ENCODE measurements around the gene TMEM229A.
"Not testable (repeated sequence)": the region's sequence is repeated elsewhere in the genome, so short reads cannot be mapped to it uniquely, and the experiment has no call there.

Gene TMEM229A

DNA sequence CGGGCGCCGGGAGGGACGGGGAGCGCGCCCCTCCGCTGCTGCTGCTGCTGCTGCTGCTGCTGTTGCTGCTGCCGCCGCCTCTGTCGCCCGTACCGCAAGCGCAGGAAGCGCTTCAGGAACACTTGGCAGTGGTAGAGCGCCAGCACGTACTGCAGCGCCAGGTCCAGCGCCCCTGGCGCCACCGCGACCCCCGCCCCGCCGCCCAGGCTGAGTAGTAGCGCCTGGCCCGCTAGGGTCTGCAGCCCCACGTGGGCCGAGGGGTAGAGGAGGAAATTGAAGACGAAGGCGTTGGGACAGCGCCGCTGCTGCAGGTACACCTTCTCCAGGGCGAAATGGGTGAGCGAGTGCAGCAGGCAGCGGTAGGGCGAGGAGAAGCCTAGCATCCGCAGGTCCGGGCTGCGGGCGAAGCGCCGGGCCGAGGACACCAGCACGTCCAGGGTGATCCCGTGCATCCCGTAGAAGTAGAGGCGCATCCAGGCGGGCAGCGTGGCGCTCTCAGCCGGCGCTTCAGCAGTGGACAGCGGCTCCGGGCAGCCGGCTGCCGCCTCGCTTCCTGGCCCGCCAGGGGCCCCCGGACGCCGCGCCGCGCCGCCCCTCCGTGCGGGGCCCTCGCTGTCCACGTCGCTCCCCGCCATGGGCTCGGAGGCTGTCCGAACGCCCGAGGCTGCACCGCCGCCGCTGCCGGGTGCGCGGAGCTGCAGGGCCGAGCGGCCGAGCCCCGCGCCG is at the start of gene TMEM229A:
TSS of gene TMEM229A (minus strand) at position 699 of the 726 bp plus-strand sequence. CDS start at position 635, 64 bp downstream.
- DNase-seq: peak; percentile 56

DNA sequence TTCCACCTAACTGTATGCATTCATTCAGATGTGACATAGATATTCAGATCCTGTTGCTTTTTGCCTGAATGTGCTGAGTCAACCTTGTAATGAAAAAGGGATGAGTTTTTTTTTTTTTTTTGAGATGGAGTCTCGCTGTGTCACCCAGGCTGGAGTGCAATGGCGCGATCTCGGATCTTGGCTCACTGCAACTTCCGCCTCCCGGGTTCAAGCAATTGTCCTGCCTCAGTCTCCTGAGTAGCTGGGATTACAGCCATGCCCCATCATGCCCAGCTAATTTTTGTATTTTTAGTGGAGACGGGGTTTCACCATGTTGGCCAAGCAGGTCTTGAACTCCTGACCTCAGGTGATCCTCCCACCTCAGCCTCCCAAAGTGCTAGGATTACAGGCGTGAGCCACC is 49.4 kb upstream of the TMEM229A start:
- not testable (repeated sequence) for DNase-seq

DNA sequence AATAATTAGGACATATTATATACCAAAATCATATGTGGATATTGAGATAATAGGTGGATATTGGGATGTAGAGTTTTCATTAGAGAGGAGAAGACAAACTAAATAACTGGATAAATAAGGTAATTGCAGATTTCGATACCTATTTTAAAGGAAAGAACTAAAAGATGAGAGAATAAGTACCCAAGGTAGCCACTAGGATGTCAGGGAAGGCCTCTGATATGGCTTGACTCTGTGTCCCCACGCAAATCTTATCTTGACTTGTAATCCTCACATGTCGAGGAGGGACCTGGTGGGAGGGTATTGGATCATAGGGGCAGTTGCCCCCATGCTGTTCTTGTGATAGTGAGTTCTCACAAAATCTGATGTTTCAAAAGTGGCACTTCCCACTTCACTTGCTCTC is 44.7 kb upstream of the TMEM229A start:
- no peak for DNase-seq

DNA sequence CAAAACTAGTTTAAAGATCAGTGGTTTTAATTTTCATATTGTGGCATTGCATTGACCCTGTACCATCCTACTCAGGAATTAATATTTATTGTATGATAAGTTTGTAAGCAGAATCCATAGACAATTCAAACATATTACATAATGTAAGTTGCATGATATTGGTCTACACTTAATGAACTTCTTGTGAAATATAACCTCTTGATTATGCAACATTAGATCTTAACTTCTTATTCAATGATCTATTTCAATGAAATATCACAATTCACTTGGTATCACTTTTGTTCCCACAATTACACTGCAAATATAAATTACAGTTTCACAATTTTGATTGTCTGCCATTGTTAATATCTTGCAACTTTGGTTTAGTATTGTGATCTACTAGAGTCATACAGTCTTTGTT is 44.0 kb upstream of the TMEM229A start:
- DNase-seq: no peak

DNA sequence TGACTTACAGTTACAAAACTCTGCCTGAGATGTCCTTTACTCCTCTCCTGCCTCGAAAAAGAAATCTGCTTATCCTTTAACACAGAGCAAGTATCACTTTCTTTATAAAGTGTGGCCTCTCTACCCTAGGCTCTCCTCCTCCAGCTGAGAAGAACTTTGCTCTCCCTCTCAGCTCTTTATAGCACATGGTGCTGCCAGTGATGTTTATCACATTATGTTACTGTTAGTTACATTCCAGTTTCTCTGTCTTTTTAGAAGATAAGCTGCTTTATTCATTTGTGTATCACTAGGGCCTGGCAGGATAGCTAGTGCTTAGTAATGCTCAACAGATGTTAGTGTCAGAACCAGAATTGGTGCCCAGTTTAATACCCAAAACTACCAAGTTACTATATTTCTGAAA is 41.1 kb upstream of the TMEM229A start:
- no peak for DNase-seq

DNA sequence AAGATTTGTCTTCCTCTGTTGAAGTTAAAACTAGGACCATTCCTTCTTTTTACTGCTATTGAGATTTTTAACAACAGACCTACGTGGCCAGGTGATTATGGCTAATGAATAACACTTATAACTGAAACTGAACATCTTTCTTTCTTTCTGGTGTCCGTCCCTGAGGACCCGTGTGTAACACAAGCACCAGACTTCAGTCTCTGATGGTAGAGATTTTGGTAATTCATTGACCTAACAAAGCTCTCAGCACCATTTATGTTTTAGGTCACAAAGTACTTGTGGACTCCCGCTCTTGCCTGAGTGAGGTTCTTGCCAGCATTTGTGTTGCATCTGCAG is 40.4 kb upstream of the TMEM229A start:
- no peak for DNase-seq

DNA sequence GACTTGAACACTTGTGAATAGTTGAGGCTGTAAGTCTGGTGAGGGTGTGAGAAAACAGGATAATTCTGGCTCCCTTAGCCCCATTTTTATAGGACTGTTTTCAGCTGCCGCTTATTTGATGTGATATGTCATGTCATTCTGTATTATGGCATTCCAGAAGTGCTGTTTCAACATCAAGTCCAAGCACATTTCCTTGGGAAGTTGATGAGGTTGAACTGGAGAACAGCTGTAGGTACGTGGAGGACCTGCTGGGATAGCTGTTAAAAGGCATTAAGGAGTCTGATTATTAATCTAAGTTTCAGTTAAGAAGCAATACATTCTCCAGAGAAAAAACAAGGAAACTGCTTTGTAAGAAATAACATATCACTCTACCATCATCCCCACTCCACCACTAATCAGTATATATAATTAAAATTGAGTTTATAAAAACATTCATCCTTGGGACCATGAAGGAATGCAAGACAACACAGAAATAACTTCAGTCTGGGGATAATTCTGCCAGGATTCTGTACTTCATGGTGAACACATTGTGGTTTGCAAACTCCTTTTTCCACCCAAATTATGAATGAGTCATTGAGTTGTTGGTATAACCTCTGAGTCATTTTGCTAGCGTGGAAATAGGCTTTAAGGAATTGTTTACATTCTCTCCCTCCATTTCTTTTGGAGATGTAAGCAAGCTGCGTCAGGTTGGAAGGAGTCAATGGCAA is 39.9 kb upstream of the TMEM229A start:
- DNase-seq: no peak

DNA sequence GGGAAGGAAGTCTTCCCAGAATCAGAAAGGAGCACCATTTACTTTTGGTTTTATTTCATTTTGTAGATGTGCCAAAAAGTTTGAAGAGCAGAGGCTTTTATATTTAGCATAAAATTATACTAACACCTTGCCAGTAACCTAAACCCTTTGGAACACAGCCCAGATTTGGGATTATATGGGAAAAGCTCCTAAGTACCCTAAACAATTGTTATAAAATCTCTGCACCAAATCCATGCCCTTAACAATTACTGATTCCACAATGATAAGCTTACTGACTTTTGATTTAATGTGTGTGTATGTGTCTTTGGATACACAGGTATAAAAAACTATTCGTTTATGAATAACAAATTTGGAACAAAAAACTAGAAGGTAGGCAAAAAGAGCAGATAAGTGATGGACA is 39.0 kb upstream of the TMEM229A start:
- no peak for DNase-seq

DNA sequence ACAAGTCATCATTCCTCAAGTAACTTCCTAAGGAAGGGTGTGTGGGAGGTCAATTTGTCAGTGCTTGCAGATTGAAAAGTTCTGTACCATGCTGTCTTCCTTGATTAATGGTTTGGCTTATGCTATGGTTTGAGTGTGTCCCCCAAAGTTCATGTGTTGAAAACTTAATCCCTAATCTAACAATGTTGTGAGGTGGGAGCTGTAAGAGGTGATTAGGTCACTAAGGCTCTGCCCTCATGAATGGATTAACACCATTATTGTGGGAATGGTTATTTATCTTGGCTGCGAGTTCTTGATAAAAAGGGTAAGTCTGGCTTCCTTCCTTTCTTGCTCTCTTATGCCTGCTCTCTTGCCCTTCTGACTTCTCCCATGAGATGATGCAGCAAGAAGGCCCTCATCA is 29.3 kb upstream of the TMEM229A start:
- no peak for DNase-seq

DNA sequence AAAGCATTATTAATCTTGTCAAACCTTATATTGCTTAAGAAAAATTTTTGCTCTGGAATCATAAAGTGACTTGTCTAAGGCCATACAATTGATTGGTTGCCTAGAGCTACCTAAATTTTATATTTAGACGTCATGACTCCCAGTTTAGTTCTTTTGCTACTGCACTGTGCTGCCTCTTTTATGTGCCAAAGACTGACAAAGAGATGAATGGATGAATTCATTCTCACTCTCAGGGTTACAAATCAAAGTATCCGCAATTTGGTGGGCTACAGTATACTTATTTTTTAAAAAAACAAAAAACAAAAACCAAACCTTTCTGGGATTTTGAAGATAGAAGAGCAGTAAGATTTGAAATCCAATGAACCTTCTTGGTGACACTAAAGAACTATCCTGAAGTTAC is 27.7 kb upstream of the TMEM229A start:
- DNase-seq: no peak

DNA sequence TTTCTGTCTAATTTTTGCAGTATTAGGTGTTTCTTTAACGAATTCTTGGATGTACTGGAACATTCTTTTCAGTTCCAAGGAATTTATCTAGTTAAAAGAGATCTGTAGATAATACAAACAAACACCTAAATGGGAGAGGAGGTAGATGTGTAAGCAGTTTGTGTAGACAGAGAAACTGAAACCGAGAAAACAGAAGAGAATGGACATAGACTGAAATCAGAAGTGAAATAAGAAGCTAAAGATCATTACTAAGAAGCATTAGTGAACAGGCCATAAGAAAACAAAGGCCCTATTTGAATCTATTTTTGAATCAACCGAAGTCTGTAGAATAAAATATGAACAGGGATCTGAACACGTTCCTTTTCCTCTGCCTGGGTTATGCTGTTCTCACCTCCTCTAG is 26.5 kb upstream of the TMEM229A start:
- DNase-seq: no peak

DNA sequence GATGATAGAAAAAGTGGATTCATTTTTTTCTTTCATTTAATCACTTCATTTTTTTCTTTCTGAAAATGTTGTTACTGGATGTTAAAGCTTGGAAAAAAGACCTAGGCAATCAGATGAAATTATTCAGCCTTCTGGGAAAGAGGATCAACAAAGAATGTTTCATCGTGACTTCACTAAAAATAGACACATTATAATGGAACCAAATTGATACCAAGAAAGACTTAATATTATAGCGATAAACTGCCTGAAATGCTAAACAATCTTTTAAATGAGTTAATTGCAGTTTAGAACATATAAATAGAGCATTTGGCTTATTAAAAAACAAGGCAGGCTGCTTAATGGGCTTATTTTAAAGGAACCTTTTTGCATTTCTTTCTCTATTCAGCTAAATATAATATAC is 25.6 kb upstream of the TMEM229A start:
- DNase-seq: no peak

DNA sequence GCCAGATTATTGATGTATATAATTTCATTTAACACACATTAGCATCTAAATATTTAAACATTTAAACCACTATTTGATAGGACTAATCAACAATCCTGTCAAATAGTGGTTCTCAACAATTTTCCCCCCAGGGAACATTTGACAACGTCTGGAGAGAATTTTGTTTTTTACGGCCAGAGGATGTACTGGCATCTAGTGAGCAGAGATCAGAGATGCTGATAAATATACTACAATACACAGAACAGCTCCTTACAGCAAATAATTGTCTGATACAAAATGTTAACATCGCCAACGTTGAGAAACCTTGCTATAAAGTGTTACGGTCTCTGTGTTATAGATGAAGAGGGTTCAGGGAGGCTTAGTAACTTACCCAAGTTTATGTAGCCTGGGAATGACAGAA is 25.0 kb upstream of the TMEM229A start:
- no peak for DNase-seq

DNA sequence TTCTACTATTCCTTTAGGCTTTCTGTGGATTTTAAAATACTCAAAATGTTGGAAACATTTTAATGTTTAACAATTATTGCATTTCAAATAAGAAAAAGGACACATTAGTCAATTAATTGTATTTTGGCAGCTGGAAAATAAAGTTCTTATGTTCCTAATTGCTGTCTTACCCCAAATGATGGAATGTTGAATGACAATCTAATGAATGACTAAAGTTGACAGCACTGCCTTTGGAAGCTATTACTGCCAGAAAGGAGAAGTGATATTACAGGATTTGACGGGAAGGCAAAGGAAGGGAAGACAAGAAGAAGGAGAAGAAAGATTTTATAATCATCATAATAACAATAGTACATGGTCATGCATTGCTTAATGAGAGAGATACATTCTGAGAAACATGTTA is 23.4 kb upstream of the TMEM229A start:
- DNase-seq: no peak

DNA sequence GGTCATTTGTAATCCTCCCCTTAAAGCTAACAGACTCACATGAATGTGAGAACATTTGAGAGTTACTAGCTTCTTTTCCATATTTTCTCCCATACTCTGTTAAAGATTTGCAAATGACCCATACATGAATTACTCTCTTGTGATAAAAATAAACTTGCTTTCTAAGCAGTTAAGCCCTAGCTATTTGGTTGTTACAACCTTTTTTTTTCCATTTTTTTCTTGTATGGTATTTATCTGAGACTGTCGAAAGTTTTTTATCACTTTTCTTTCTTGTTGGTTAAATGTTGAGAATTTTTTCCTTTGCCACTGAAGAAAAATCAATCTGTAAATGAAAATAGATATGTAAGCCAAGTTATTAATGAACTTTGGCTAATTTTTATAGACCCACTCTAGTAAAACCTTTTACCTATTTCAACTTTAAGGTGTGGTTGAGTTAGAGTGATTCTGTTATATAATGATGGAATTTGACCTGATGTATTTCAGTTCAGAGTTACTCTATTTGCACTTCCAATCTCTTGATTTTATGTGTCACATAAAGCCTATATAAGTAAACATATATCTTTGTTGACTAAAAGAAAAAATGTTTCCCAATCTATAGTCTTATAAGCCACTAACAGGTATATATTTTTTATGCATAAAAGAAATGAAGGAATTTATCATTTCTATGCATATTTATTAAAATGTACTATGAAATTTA is 19.0 kb upstream of the TMEM229A start:
- DNase-seq: no peak

DNA sequence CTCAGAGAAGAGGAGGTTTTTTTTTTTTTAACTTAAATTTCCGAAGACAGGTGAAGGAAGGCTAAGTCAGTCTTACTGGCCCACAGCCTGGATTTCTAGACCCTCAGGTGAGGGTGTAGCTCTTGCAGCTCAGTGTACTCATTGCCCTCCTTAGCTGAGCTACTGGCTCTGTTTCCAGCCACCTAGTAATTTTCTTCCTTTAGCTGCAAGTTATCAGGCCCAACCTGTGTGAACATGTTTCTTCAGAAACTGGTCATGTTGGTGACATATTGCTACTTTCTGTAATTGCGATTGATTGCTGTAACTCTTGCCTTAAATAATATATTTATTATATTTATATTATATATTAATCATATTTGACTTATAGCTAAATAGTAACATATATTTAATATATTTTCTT is 10.0 kb upstream of the TMEM229A start:
- no peak for DNase-seq

DNA sequence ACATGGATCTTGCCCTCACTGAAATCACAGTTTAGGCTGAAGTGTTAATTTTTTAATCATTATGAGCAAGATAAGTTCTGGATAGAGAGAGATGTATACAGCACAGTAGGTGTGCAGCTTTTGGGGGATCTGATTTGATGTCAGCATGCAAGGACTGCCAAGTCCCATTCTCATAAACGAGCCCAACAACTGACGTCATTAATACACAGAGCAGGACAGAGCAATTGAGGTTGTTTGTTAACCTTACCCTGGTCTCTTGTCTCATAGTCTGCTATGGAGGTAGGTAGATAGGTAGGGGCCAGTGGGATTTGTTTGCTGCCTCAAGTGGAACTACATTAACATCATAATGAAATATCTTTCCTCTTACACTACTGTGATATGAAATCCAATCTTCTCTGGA is 8.6 kb upstream of the TMEM229A start:
- DNase-seq: no peak

DNA sequence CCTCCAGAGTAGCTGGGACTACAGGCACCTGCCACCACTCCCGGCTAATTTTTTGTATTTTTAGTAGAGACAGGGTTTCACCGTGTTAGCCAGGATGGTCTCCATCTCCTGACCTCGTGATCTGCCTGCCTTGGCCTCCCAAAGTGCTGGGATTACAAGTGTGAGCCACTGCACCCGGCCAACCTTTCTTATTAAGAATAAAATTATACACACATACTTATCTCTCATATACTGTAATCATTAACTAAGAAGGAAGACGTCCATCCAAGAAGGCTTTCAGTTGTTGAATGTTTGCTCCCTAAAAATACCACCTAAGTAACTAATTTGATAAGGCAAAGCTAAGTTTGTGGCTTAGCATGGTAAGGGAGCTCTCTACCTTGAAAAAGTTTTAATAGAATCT is 5.0 kb upstream of the TMEM229A start:
- not testable (repeated sequence) for DNase-seq

DNA sequence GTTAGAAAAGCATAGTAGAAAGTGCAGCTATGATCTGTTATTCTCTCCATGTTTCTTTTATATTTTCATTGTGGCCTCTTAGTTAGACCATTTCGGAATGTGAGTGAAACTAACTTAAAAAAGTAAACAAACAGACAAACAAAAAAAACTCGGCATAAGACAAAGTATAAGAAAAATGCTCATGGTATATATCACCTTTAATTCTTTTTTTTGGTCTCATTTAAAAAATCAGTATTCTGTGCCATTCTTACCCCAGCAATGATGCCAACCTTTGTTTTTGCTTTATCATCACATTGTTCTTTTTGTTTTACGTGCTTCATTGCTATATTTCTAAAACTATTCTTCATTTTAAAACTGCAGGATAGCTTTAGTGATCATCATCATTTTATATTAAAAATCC is 2.8 kb upstream of the TMEM229A start:
- no peak for DNase-seq

DNA sequence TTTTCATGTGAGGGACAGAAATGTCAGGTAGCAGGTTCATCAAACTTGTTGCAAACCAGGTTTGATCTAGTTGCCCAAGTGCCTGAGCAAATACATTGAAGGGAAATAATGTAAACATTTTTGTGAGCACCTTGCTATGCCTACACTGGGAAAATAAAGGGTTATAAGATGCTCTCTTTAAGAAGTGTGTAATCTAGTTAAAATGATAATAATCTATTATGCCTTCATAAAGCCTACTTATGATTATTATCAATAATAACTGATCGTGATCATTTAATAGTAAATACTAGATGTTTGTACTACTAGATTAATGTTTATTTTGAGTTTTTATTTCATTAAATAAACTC is 1.9 kb upstream of the TMEM229A start:
- DNase-seq: no peak

DNA sequence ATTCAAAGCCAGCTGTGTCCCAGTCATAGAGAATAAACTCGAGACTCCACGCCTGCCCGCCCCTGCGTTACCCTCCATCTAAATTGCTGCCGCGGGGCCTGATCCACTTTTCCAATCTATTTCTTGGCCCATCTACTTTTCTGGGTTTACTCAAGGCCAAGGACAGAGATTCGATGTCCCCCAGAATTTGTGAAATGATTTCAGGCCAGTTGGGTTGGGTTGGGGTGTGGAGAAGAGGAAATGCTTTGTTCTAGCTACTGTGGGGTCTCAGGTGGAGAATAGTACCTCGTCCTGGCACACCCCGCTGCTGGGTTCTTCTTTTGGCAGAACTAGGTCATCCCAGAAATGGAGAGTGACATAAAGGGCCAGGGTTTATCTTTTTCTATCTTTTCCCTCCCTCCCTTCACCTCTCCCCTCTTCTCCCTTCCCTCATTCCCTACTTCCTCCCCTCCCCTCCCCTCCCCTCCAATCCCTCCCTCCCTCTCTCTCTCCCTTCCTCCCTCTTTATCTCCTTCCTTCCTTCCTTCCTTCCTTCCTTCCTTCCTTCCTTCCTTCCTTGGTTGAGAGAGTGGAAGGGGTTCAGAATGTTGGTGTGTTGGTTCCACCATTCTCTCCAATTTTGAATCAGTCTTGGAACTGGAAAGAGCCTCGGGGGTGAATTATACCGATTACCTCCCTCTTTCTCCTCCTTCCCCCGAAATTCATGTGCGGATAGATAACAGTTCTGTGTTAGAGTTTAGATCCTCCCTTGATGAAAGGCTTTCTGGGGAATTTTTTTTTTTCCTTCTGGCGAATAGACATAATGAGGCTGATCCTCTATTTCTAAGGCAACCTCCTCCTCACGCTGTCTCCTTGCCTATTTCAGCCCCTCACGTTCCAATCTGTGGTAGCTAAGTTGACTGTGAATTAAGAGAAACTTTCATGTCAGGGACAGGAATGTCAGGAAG is 1.2 kb upstream of the TMEM229A start:
- DNase-seq: no peak

DNA sequence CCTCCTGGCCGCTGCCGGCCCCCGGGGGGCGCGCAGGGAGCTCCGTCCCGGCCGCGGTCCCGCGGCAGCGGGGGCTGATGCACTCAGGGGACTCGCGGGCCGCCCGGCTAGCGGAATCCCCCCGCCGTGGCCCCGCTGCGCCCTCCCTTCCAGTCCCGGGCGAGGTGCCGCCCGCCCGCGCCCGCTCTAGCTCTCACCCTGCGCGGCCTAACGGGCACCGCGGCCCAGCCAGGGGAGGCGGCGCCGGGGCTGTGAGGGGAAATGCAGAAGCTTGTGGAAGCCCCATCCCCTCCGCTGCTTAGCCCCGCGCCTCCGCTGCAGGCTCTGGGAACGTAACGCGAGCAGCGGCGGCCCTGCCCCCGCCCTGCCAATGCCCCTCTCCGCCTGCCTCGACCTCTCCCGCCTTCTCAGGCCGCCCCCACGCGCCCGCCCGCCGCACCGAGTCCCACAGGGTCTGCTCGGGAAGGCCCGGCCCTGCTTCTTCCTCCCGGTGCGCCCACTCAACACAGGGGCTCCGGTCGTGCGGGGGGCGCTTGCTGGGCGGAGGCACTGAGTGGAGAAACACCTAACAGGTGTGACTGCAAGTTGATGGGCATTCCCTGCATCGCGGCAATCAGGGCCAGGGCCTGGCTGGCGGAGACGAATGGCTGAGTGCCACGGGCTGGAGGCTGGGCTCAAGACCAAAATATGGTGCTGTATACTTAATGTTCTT is 384 bp upstream of the TMEM229A start:
- DNase-seq: no peak

DNA sequence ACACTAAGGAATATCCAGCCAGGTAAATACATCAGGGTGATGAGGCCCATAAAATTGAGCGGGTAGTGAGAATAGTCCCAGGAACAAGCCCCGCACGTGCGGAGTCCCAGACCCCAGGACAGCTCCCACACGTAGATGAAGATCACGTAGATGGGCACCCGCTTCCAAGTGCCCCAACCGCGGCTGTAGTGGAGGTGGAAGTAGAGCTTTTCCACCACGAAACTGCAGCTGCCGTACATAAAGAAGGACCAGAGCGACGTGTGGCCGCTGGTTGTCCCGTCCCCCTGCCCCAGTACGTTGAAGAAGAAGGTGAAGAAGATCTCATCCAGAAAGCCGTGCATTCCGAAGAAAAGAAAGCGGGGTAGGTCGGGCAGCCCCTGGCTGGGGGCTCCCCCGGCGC is 948 bp downstream of the TMEM229A start:
- no peak for DNase-seq
